Measurements from ENCODE around the gene WNT3. TPM values are rescaled to one million over a fixed set of nuclear protein-coding genes. Genes with fewer than 3 reads are reported as not detected.

The WNT3 gene
- total RNA-seq, 3 donors from 2014 or later (not counting 1 experiment from before 2014, with no cell fraction given), result 0.07 to 1.4 (median 0.30) TPM

- no peaks in the 10 kb centered on the region for H3K4me1 ChIP-seq (ENCODE audit: control insufficient read depth, insufficient read depth, low read length)
- H3K36me3 Mint-ChIP-seq, result no peaks in the 10 kb centered on the region
- no peak for ATAC-seq
- H3K9me3 Mint-ChIP-seq, result no peaks in the 10 kb centered on the region
- peaks cover 0 to 6% of the 10 kb centered on the region in 2 donors for H3K4me1 Mint-ChIP-seq
- no peak overlapping the region for H3K4me3 ChIP-seq (ENCODE audit: low read length)
- H3K27ac Mint-ChIP-seq, result no peak overlapping the region
- H3K9me3 ChIP-seq (ENCODE audit: control insufficient read depth, insufficient read depth, low read length), result no peaks in the 10 kb centered on the region
- H3K36me3 ChIP-seq (ENCODE audit: control insufficient read depth, insufficient read depth, low read length), result peaks cover 8% of the 10 kb centered on the region
- no peak for DNase-seq
- intact Hi-C loops (cut with micrococcal nuclease), result no loop called here
- no peaks in the 10 kb centered on the region for H3K27me3 Mint-ChIP-seq (ENCODE audit: low read depth in 2 of 2)
- no peaks in the 10 kb centered on the region for H3K27me3 ChIP-seq (ENCODE audit: control insufficient read depth, insufficient read depth, low read length)
- TF ChIP-seq CTCF (IDR thresholded peaks at IDR 0.05), result no peak
- no peak overlapping the region for H3K4me3 Mint-ChIP-seq
- WGBS (ENCODE audit: insufficient coverage), result 100% methylated on average over 1 of the region's 1 CpG
- H3K27ac ChIP-seq (ENCODE audit: low read length), result no peak overlapping the region
Measured at GRCh38 chr17:46744441-46744840, 74.1 kb downstream of the WNT3 start.

- Mint-ChIP-seq H3K4me3 (no peak overlapping the region), H3K9me3 (no peaks in the 10 kb centered on the region), H3K4me1 (peaks cover 0 to 6% of the 10 kb centered on the region in 2 donors), H3K27me3 (ENCODE audit: low read depth in 2 of 2) (no peaks in the 10 kb centered on the region), H3K36me3 (no peaks in the 10 kb centered on the region), H3K27ac (no peak overlapping the region)
- Histone ChIP-seq H3K36me3 (ENCODE audit: control insufficient read depth, insufficient read depth, low read length) (no peaks in the 10 kb centered on the region), H3K9me3 (ENCODE audit: control insufficient read depth, insufficient read depth, low read length) (no peaks in the 10 kb centered on the region), H3K27me3 (ENCODE audit: control insufficient read depth, insufficient read depth, low read length) (no peaks in the 10 kb centered on the region), H3K27ac (ENCODE audit: low read length) (no peak overlapping the region), H3K4me3 (ENCODE audit: low read length) (no peak overlapping the region), H3K4me1 (ENCODE audit: control insufficient read depth, insufficient read depth, low read length) (no peaks in the 10 kb centered on the region)
- no peak for TF ChIP-seq CTCF (IDR thresholded peaks at IDR 0.05)
- intact Hi-C loops (cut with micrococcal nuclease), result no loop called here
- 88% methylated on average over 7 of the region's 7 CpGs for WGBS (ENCODE audit: insufficient coverage)
- ATAC-seq (no peak), DNase-seq (no peak)
Measured at GRCh38 chr17:46742565-46743270, 75.8 kb downstream of the WNT3 start.

- H3K4me3 Mint-ChIP-seq, result no peak overlapping the region
- no peak overlapping the region for H3K27ac ChIP-seq (ENCODE audit: low read length)
- no peaks in the 10 kb centered on the region for H3K27me3 Mint-ChIP-seq (ENCODE audit: low read depth in 2 of 2)
- H3K4me1 Mint-ChIP-seq, result peaks cover 0 to 6% of the 10 kb centered on the region in 2 donors
- H3K27ac Mint-ChIP-seq, result no peak overlapping the region
- H3K36me3 Mint-ChIP-seq, result no peaks in the 10 kb centered on the region
- H3K9me3 Mint-ChIP-seq, result no peaks in the 10 kb centered on the region
- 33% methylated on average over 1 of the region's 2 CpGs for WGBS (ENCODE audit: insufficient coverage)
- DNase-seq, result no peak
- no peaks in the 10 kb centered on the region for H3K36me3 ChIP-seq (ENCODE audit: control insufficient read depth, insufficient read depth, low read length)
- H3K27me3 ChIP-seq (ENCODE audit: control insufficient read depth, insufficient read depth, low read length), result no peaks in the 10 kb centered on the region
- no peak for ATAC-seq
- no peaks in the 10 kb centered on the region for H3K9me3 ChIP-seq (ENCODE audit: control insufficient read depth, insufficient read depth, low read length)
- H3K4me1 ChIP-seq (ENCODE audit: control insufficient read depth, insufficient read depth, low read length), result no peaks in the 10 kb centered on the region
- intact Hi-C loops (cut with micrococcal nuclease), result no loop called here
- no peak for TF ChIP-seq CTCF (IDR thresholded peaks at IDR 0.05)
- H3K4me3 ChIP-seq (ENCODE audit: low read length), result no peak overlapping the region
Measured at GRCh38 chr17:46741122-46741730, 77.3 kb downstream of the WNT3 start.

Data from natural killer cell (primary cell).